Fibroblast of pulmonary artery (primary cell): ENCODE results near the gene TESMIN.

Experiments
- DNase-seq: peaks from one replicate; pipeline ENCODE4 v3.0.0-alpha.2; 2010; ENCODE audit warnings: low read depth
- H3K4me3 ChIP-seq: replicated peaks from 2 replicates; pipeline ENCODE4 v1.5.1; 2011; ENCODE audit warnings: low read depth, mild to moderate bottlenecking, control low read depth, low read length, moderate library complexity
- CTCF ChIP-seq: IDR thresholded peaks from 2 replicates; pipeline ENCODE4 v1.5.1; 2011; ENCODE audit warnings: mild to moderate bottlenecking, control low read depth, low read length, inconsistent platforms; ENCODE audit errors: missing control alignments

Gene TESMIN

DNA sequence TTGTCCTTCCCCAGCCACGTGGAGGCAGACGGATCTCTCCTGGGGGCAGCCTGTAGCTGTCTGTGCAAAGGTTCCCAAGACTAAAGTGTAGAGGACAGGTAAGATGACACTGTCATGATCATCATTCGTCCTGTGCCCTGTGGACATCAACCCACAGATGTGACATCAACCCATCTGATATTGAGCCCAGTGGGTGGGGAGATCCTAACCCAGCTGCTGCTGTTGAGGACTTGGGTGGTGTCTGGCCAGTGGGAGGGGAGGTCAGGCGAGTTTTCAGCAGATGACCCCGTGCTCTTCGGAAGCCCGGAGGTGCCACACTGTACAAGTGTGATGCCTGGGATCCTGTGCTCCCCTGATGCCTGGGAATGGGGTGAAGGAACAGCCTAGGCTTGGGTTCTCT is 68.2 kb downstream of the TESMIN start:
- DNase-seq, result no peak
- H3K4me3 ChIP-seq, result no peak overlapping the region
- no peak for TF ChIP-seq CTCF

- no peak for TF ChIP-seq CTCF
- no peak overlapping the region for H3K4me3 ChIP-seq
- no peak for DNase-seq
These were observed 68.8 kb downstream of the TESMIN start for GRCh38 chr11:68682531-68682961.

DNA sequence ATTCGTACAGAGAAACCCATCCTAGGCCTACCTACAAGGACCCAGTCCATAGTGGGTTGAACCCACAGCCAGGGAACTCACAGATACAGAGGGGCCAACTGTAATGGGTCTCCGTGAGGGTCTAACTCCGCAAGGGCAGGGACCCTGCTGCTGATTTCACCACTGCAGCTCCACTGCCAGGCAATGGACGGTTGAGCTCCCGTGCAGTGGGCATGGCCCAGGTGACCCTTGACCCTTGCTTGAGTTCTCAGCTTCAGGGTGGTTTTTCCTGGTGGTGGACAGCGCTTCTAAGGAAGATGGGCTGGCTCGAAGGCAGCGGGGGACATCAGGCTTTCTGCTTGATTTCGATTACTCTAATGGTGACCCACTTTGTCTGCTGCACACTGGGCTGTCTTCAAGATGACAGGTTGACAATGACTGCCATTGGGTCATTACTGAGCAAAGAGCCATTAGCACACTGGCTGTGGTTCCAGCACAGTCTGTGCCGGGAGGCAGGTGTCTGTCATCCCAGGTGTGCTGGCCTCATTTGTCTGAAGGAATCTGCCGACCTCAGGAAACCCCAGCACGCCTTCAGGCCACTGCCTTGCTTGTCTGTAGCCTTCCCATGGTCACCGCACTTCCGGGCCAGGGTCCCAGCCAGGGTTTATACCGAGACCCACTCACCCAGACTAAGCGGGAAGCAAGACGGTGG is 70.6 kb downstream of the TESMIN start:
- no peak overlapping the region for H3K4me3 ChIP-seq
- no peak for DNase-seq
- no peak for TF ChIP-seq CTCF

DNA sequence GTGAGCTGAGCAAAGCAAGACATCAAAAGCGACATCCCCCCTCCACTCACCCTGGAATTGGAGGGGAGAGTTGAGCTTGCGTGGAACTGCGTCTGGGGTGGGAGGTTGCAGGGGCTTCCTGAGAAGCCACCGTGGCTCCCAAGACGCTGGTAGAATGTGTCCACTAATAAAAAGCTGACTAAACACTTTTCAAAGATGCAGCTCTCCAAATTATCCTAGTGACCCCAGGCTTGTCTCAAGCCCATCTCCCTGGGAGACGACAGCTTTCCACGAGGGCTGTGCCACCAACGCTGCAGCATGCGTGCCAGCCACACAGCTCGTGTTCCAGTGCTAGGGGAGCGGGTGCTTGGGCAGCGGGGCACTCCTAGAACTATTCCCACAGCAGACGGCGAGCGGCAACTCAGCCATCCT is 73.3 kb downstream of the TESMIN start:
- H3K4me3 ChIP-seq, result no peak overlapping the region
- no peak for DNase-seq
- no peak for TF ChIP-seq CTCF

- no peak for TF ChIP-seq CTCF
- H3K4me3 ChIP-seq, result no peak overlapping the region
- peak; percentile 71 for DNase-seq
These were observed 73.9 kb downstream of the TESMIN start for GRCh38 chr11:68677432-68677831.

- DNase-seq, result no peak
- no peak for TF ChIP-seq CTCF
- H3K4me3 ChIP-seq, result no peak overlapping the region
These were observed 76.9 kb downstream of the TESMIN start for GRCh38 chr11:68674461-68674860.

GRCh38 chr11:68673991-68674390 is 77.3 kb downstream of the TESMIN start:
- H3K4me3 ChIP-seq, result no peak overlapping the region
- no peak for DNase-seq
- no peak for TF ChIP-seq CTCF
